Tibial nerve (tissue), 4 donors: Measurements from ENCODE around the gene VN1R4.

Experiments used
- EP300 ChIP-seq, 2 donors: sonication (generic); formaldehyde crosslinking; IDR thresholded peaks; one replicate each; pipeline ENCODE4 v1.6.1; 2017; ENCODE audit warnings: antibody characterized with exemption in 2 of 2, mild to moderate bottlenecking in 1 of 2
- POLR2A ChIP-seq, 2 donors: fragments of 450-650 bp; IDR thresholded peaks; one replicate each; pipeline ENCODE4 v1.6.1; 2017; ENCODE audit warnings: antibody characterized with exemption in 2 of 2, mild to moderate bottlenecking in 2 of 2, moderate library complexity in 2 of 2
- TF ChIP-seq, protein P1 (sequence below), 5 experiments: fragments of 200-600 bp in 3 of 5; fragments of 450-650 bp in 2 of 5; sonication (generic) in 3 of 5; IDR thresholded peaks; one replicate each; pipeline ENCODE4 v1.5.1; 2016 to 2019; ENCODE audit warnings: antibody characterized with exemption in 5 of 5, mild to moderate bottlenecking in 3 of 5, moderate library complexity in 2 of 5

DNA sequence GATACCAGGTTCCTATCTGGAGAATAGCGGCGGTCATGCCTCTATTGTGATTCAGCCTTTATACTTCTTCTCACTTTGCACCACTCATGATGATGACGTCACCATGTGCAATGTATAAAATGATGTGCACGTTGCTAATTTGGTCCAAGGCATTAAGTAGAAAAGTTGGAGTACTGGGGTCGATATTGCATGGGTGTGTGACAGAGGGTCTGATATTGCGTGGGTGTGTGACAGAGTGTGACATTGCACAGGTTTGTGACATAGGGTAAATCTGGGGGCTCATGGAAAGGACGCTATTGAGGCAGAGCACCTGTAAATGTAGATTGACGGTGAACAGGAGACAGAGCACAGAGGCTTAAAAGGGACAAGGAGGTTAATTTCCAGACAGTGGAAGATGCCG lies 4.5 kb upstream of the VN1R4 start:
- TF ChIP-seq, protein P1, sequence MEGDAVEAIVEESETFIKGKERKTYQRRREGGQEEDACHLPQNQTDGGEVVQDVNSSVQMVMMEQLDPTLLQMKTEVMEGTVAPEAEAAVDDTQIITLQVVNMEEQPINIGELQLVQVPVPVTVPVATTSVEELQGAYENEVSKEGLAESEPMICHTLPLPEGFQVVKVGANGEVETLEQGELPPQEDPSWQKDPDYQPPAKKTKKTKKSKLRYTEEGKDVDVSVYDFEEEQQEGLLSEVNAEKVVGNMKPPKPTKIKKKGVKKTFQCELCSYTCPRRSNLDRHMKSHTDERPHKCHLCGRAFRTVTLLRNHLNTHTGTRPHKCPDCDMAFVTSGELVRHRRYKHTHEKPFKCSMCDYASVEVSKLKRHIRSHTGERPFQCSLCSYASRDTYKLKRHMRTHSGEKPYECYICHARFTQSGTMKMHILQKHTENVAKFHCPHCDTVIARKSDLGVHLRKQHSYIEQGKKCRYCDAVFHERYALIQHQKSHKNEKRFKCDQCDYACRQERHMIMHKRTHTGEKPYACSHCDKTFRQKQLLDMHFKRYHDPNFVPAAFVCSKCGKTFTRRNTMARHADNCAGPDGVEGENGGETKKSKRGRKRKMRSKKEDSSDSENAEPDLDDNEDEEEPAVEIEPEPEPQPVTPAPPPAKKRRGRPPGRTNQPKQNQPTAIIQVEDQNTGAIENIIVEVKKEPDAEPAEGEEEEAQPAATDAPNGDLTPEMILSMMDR (IDR thresholded peaks at IDR 0.05): no peak
- TF ChIP-seq POLR2A (IDR thresholded peaks at IDR 0.05) (no peak), EP300 (IDR thresholded peaks at IDR 0.05) (no peak)
